H9 (cell line): ENCODE data around the gene EGFL8. TPM values are rescaled to one million over a fixed set of nuclear protein-coding genes. Genes with fewer than 3 reads are reported as not detected.

ENCODE experiments used
- DNase-seq: peaks from one replicate; pipeline ENCODE4 v3.0.0-alpha.2; 2017
- H2AFZ ChIP-seq: one replicate; pipeline ENCODE4 v1.6.1; 2013; ENCODE audit warnings: mild to moderate bottlenecking, low read length, control low read depth, moderate library complexity
- H2AK5ac ChIP-seq: 2 replicates; pipeline ENCODE4 v1.6.1; 2013; ENCODE audit warnings: low read length, control low read depth, mixed read lengths; ENCODE audit not compliant: insufficient read length
- H2BK120ac ChIP-seq: one replicate; pipeline ENCODE4 v1.6.1; 2013; ENCODE audit warnings: low read depth, mild to moderate bottlenecking, low read length, control low read depth, inconsistent platforms; ENCODE audit not compliant: poor library complexity, severe bottlenecking
- H2BK12ac ChIP-seq: 2 replicates; pipeline ENCODE4 v1.6.1; 2013; ENCODE audit warnings: low read length, control low read depth, mixed read lengths, low read depth; ENCODE audit not compliant: insufficient read length
- H2BK15ac ChIP-seq: 2 replicates; pipeline ENCODE4 v1.6.1; 2013; ENCODE audit warnings: low read depth, low read length, control low read depth
- H2BK20ac ChIP-seq: one replicate; pipeline ENCODE4 v1.6.1; 2013; ENCODE audit warnings: low read depth, mild to moderate bottlenecking, low read length, control low read depth, inconsistent platforms; ENCODE audit not compliant: poor library complexity, severe bottlenecking
- H2BK5ac ChIP-seq: 2 replicates; pipeline ENCODE4 v1.6.1; 2013; ENCODE audit warnings: low read length, control low read depth, mixed read lengths; ENCODE audit not compliant: insufficient read length
- H3K14ac ChIP-seq: 2 replicates; pipeline ENCODE4 v1.6.1; 2013; ENCODE audit warnings: low read length, control low read depth; ENCODE audit not compliant: insufficient read depth
- H3K18ac ChIP-seq: 2 replicates; pipeline ENCODE4 v1.6.1; 2013; ENCODE audit warnings: low read depth, mild to moderate bottlenecking, mixed read lengths, low read length, control low read depth; ENCODE audit not compliant: insufficient read length
- H3K23ac ChIP-seq: 2 replicates; pipeline ENCODE4 v1.6.1; 2013; ENCODE audit warnings: low read length, control low read depth, mixed read lengths, low read depth; ENCODE audit not compliant: insufficient read length
- H3K23me2 ChIP-seq: 2 replicates; pipeline ENCODE4 v1.6.1; 2013; ENCODE audit warnings: low read depth, mild to moderate bottlenecking, mixed read lengths, low read length, control low read depth; ENCODE audit not compliant: insufficient read length, poor library complexity, severe bottlenecking
- H3K27ac ChIP-seq: 2 replicates; pipeline ENCODE4 v1.5.1; 2013; ENCODE audit warnings: low read length, control low read depth, mixed read lengths, low read depth; ENCODE audit not compliant: insufficient read length
- H3K27me3 ChIP-seq: 2 replicates; pipeline ENCODE4 v1.6.1; 2013; ENCODE audit warnings: low read length, control low read depth, inconsistent platforms; ENCODE audit not compliant: insufficient read depth
- H3K4ac ChIP-seq: 2 replicates; pipeline ENCODE4 v1.6.1; 2013; ENCODE audit warnings: low read depth, mild to moderate bottlenecking, control low read depth, inconsistent platforms, low read length, moderate library complexity
- H3K4me1 ChIP-seq: 2 replicates; pipeline ENCODE4 v1.6.1; 2013; ENCODE audit warnings: low read length, control low read depth, inconsistent platforms; ENCODE audit not compliant: insufficient read depth
- H3K4me2 ChIP-seq: 2 replicates; pipeline ENCODE4 v1.6.1; 2013; ENCODE audit warnings: low read length, control low read depth, mixed read lengths; ENCODE audit not compliant: insufficient read length, insufficient read depth
- H3K56ac ChIP-seq: 2 replicates; pipeline ENCODE4 v1.6.1; 2013; ENCODE audit warnings: low read depth, mild to moderate bottlenecking, mixed read lengths, low read length, control low read depth; ENCODE audit not compliant: insufficient read length
- H3K79me1 ChIP-seq: 2 replicates; pipeline ENCODE4 v1.6.1; 2013; ENCODE audit warnings: low read depth, mild to moderate bottlenecking, moderate library complexity, low read length, control low read depth, inconsistent platforms; ENCODE audit not compliant: insufficient read depth, poor library complexity, severe bottlenecking
- H3K79me2 ChIP-seq: 2 replicates; pipeline ENCODE4 v1.6.1; 2013; ENCODE audit warnings: low read length, control low read depth, inconsistent platforms; ENCODE audit not compliant: insufficient read depth
- H3K9ac ChIP-seq: 2 replicates; pipeline ENCODE4 v1.6.1; 2013; ENCODE audit warnings: low read length, control low read depth, mixed read lengths; ENCODE audit not compliant: insufficient read length; ENCODE audit errors: extremely low read depth
- H3K9me3 ChIP-seq: one replicate; pipeline ENCODE4 v1.6.1; 2013; ENCODE audit warnings: low read depth, low read length, inconsistent platforms; ENCODE audit not compliant: control insufficient read depth
- H3T11ph ChIP-seq: one replicate; pipeline ENCODE4 v1.6.1; 2013; ENCODE audit warnings: mild to moderate bottlenecking, low read length, control low read depth, inconsistent platforms
- H4K20me1 ChIP-seq: one replicate; pipeline ENCODE4 v1.6.1; 2013; ENCODE audit not compliant: control insufficient read depth, insufficient read length, insufficient read depth
- H4K5ac ChIP-seq: 2 replicates; pipeline ENCODE4 v1.6.1; 2013; ENCODE audit warnings: low read depth, mild to moderate bottlenecking, mixed read lengths, low read length, control low read depth; ENCODE audit not compliant: insufficient read length
- H4K8ac ChIP-seq: replicated peaks from 2 replicates; pipeline ENCODE4 v1.6.1; 2013; ENCODE audit warnings: low read length, control low read depth, mixed read lengths, low read depth; ENCODE audit not compliant: insufficient read length
- H4K91ac ChIP-seq: 2 replicates; pipeline ENCODE4 v1.6.1; 2013; ENCODE audit warnings: low read depth, mild to moderate bottlenecking, moderate library complexity, mixed read lengths, low read length, control low read depth; ENCODE audit not compliant: insufficient read length
- H3K27ac Mint-ChIP-seq, 3 experiments: 2 replicates in 2 of 3; 3 replicates in 1 of 3; pipeline ENCODE4 v1.8.0; 2020 to 2021; ENCODE audit warnings: mixed read lengths in 3 of 3, mild to moderate bottlenecking in 1 of 3, moderate library complexity in 1 of 3
- H3K27me3 Mint-ChIP-seq: 2 replicates; pipeline ENCODE4 v1.8.0; 2021; ENCODE audit warnings: low read depth, mild to moderate bottlenecking, moderate library complexity, mixed read lengths
- H3K36me3 Mint-ChIP-seq, 3 experiments: 2 replicates in 2 of 3; 3 replicates in 1 of 3; pipeline ENCODE4 v1.8.0; 2020 to 2021; ENCODE audit warnings: low read depth in 3 of 3, mixed read lengths in 3 of 3; ENCODE audit not compliant: insufficient read depth in 1 of 3
- H3K4me1 Mint-ChIP-seq, 2 experiments: 2 replicates each; pipeline ENCODE4 v1.8.0; 2020; ENCODE audit warnings: mixed read lengths in 2 of 2
- H3K4me3 Mint-ChIP-seq, 2 experiments: 2 replicates in 1 of 2; 3 replicates in 1 of 2; pipeline ENCODE4 v1.8.0; 2020 to 2021; ENCODE audit warnings: mild to moderate bottlenecking in 2 of 2, mixed read lengths in 2 of 2, moderate library complexity in 1 of 2
- H3K9me3 Mint-ChIP-seq, 2 experiments: 2 replicates in 1 of 2; 3 replicates in 1 of 2; pipeline ENCODE4 v1.8.0; 2020; ENCODE audit warnings: mild to moderate bottlenecking in 2 of 2, mixed read lengths in 2 of 2, moderate library complexity in 1 of 2
- CTCF ChIP-seq: fragments of 200-600 bp; sonication (generic); conservative IDR thresholded peaks from 3 replicates; pipeline ENCODE4 v1.8.0; 2021; ENCODE audit warnings: antibody characterized with exemption, mild to moderate bottlenecking
- WGBS: extraction: QIAGEN DNeasy Blood & Tissue Kit; methylation state at CpG from one replicate; pipeline ENCODE4 v1.1.7; 2013; ENCODE audit warnings: missing lambda C conversion rate, low lambda C conversion rate, mixed read lengths; ENCODE audit not compliant: insufficient read length; ENCODE audit errors: extremely low coverage; 5-methylcytosine and 5-hydroxymethylcytosine counted together
- total RNA-seq: library from RNA; stranded (reverse); gene quantifications from 2 replicates; pipeline ENCODE4 v1.2.1, GENCODE V29; 2021

The EGFL8 gene
- total RNA-seq, 1 experiment from 2014 or later = 27.2 TPM

DNA sequence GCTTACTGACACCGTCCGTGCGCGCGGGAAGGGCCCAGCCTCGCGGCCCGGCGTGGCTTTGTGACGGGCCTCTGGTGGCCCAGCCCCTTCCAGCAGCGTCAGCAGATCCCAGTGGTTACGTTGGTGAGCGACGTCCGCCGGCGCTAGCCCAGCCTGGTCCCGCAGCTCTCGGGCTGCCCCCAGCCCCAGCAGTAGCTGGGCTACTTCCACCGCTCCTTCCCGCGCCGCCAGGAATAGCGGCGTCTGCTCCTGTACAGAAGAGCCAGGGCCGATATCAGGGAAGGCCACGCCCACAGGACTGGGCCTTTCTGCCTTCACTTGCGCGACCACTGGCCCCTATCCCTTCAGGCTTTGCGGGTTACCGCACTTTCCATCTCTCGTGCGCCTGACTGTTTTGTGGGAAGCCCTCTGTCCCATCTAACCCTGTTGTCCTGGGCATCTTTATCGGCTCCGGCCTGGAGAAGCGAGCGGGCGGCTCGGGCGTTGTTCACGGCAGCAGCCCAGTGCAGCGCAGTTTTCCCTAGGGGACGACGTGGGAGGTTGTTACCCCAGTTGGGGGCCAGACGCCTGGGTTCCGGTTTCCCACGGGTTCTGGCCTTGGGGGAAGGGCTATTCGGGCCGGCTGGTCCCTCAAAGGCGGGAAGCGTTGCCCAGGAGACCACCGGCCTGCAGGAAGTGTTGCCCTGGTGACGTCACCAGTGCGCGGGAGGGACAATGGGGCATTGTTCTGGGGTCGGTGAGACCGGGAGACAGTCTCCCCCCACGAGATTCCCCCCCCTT, 31.7 kb downstream of the EGFL8 start:
- Histone ChIP-seq H3K4me2 (peak overlapping the region; percentile 68), H3K56ac (no peak overlapping the region), H3K18ac (peak overlapping the region; percentile 97), H2AK5ac (no peak overlapping the region), H2BK20ac (no peak overlapping the region), H2BK5ac (peak overlapping the region; percentile 88), H3T11ph (peak overlapping the region; percentile 39), H3K4ac (peak overlapping the region; percentile 81; the same call in 1 of the 2 replicates), H4K5ac (peak overlapping the region; percentile 80), H2BK120ac (peak overlapping the region; percentile 93), H2BK15ac (no peak overlapping the region), H3K23me2 (peaks cover 9% of the 10 kb centered on the region), H4K8ac (peak overlapping the region; percentile 2), H3K23ac (no peak overlapping the region), H3K79me1 (no peaks in the 10 kb centered on the region), H3K79me2 (no peaks in the 10 kb centered on the region), H4K91ac (peak overlapping the region; percentile 90), H3K9ac (peak overlapping the region; percentile 91), H2BK12ac (peak overlapping the region; percentile 22), H4K20me1 (no peaks in the 10 kb centered on the region), H3K14ac (peak overlapping the region; percentile 96), H3K27ac (peak overlapping the region; percentile 93), H3K27me3 (no peaks in the 10 kb centered on the region), H3K9me3 (no peaks in the 10 kb centered on the region), H3K4me1 (peaks cover 3% of the 10 kb centered on the region), H2AFZ (no peak overlapping the region)
- TF ChIP-seq CTCF = no peak
- H3K9me3 Mint-ChIP-seq = no peaks in the 10 kb centered on the region; a peak in 1 of 5 replicates
- no CpG with 5 or more reads among the region's 58 CpGs for WGBS
- no peaks in the 10 kb centered on the region for H3K36me3 Mint-ChIP-seq
- DNase-seq = peak; percentile 94
- peaks cover 44% of the 10 kb centered on the region in 2 experiments for H3K4me1 Mint-ChIP-seq
- H3K27ac Mint-ChIP-seq = peak overlapping the region; percentile 100
- H3K27me3 Mint-ChIP-seq = no peaks in the 10 kb centered on the region
- peak overlapping the region; percentile 91 to 96 for H3K4me3 Mint-ChIP-seq
